Epidermal melanocyte (primary cell): ENCODE measurements around the gene ETS1.

Source experiments
- DNase-seq: peaks from one replicate; pipeline ENCODE4 v3.0.0; 2011; ENCODE audit warnings: low spot score; ENCODE audit not compliant: insufficient read length

The ETS1 gene, protein sequence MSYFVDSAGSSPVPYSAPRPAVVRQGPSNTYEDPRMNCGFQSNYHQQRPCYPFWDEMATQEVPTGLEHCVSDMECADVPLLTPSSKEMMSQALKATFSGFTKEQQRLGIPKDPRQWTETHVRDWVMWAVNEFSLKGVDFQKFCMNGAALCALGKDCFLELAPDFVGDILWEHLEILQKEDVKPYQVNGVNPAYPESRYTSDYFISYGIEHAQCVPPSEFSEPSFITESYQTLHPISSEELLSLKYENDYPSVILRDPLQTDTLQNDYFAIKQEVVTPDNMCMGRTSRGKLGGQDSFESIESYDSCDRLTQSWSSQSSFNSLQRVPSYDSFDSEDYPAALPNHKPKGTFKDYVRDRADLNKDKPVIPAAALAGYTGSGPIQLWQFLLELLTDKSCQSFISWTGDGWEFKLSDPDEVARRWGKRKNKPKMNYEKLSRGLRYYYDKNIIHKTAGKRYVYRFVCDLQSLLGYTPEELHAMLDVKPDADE

DNA sequence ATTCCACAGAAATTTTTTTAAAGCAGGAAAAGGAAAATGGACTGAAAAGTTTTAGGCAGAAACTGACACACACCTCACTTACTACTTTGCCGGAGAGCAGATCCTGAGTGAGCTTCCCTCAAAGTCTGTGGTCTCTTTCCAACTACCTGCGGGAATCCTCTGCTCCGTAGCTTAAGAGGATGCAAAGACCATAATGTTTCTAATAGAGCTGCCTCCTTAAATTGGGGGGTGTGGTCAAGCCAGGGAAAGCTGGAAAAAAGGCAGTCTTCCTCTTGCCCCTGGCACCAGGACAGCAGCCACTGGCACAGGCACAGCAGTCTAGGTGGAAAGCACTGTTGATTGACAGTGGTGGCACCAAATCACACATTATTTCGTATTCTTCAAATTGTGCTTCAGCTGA is at the start of gene ETS1:
TSS of gene ETS1 (minus strand) at position 144 of the 400 bp plus-strand sequence. CDS start 14,428 bp downstream, outside the sequence.
- no peak for DNase-seq

DNA sequence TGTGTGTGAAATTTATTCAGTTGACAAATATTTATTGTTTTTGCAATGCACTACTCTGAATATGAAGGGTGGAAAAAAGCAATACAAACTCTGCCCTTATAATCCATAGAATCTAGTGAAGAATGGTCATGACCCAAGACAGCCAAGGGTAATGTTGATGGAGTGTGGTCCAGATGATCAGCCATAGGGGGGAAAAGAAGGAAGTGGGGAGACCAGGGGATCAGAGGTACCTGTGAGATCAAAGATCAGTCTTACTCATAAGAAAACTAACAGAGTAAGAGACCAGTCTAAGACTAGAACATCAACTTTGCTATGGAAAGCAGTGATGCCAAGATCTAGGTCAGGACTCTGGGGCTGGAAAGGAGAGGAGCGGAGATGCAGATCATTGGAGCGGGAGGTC is 47.0 kb upstream of the ETS1 start:
- no peak for DNase-seq

GRCh38 chr11:128633384-128633965 is 46.1 kb upstream of the ETS1 start:
- no peak for DNase-seq

DNA sequence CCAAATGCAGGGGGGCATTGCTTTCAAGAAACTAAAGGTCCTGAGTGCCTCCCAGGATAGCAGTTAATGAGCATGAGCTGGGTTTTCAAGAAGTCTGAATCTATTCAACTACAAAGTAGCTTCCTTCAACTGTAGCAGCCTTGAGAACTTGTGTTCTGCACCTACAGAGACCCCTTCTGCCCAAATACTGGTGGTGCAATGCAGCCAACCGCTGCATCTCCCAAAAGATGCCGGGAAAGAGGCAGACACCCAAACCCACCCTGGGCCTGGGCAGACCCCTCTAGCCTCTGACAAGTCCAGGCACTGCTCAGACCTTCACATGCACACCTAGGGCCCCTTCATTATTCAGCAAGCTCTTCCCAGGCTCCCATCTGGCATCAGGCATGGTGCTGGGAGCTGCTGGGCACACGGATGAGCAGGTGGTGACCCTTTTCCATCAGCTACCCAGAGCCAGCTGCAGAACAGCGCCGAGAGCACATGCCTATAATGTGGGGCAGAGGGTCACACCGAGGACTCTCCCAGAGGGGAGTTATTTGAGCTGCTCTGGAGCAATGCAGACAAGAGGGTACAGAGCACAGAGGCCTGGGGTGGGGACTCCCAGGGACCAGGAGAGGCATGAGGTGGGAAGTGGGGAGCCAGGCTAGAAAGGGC is 44.9 kb upstream of the ETS1 start:
- peak; percentile 62 for DNase-seq

DNA sequence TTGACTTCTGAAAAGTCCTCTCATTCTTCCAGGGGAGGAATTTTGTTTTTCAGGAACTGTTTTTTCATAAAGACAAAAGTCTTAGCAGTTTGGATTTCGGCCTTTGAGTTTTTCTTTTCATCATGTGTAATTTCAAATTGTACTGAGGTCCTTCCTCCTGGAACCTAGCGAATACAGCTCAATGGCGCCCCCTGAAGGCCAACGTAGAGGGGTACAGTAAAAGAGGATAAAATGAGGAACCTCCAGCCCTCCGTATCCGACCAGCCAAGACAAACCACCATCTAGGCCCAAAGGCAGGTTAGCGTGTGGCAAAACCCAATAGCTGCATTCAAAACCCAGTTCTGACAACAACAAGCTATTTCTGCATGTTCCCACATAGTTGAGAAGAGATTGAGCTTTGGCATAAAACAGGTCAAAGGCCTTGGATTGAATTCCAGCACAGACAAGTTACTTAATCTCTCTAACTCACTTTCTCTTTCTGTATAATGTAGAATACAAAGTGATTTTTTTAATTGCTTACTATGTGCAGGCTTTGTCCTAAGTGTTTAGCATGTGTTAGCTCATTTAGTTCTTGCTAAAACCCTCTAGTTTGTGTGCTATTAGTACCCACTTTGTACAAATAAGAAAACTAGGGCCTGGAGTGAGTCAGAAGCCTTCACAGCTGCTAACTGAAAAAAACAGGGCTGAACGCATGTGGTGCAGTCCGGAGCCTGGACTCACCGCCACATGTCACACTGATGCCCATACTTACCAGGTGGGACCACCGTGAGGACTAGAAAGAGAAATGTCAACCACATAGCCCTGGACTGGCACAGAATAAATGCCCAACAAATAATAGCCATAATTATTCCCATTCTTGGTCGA is 43.2 kb upstream of the ETS1 start:
- DNase-seq = peak; percentile 60

GRCh38 chr11:128629516-128630106 is 42.3 kb upstream of the ETS1 start:
- no peak for DNase-seq

DNA sequence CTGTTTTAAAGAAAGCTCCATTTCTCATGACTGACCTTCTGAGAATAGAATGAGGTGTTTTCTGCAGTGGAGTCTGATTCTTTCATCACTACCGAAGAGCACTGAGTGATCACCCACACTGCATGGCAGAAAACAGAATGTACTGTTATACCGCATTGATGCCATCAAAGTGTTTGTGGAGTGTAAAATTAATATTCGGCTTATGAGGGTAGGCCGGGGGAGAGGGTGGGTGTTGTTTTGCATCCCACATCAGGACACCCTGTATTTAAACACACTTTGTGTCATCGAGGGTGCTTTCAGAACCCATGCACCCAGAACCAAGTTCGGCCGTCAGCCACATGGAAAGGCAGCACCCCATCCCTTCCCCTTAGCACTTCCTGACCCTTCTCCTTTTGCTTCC is 41.3 kb upstream of the ETS1 start:
- no peak for DNase-seq

GRCh38 chr11:128628325-128628673 is 40.9 kb upstream of the ETS1 start:
- no peak for DNase-seq

DNA sequence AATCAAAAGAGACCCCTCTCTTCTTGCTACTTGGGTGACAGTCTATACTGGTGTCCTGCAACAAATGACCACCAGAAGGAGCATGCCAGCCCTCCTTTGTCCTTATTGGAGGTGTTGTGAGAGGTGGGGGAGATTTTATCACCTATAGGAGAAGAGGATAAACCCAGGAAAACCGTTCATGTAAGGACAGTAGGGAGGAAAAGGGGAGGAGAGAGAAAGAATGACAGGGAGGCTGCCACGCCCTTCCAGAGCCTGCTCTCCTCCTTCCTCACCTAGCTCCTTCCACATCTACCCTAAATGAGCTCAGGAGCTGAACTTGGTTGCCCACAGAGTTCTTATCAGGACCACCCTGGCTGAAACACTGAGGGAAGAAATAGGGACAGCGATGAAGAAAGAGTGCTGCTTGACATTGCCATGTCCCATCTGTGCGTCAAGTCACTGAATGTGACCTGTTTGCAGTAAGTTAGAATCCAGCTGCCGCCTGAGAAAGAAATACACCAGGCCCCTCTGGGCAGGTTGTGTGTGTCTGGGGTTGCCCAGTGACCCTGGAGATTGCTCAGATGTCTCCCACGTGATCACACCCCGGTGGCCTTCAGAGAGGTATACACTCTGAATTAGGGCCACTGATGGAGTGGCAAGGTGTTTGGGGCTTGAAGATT is 40.4 kb upstream of the ETS1 start:
- no peak for DNase-seq

DNA sequence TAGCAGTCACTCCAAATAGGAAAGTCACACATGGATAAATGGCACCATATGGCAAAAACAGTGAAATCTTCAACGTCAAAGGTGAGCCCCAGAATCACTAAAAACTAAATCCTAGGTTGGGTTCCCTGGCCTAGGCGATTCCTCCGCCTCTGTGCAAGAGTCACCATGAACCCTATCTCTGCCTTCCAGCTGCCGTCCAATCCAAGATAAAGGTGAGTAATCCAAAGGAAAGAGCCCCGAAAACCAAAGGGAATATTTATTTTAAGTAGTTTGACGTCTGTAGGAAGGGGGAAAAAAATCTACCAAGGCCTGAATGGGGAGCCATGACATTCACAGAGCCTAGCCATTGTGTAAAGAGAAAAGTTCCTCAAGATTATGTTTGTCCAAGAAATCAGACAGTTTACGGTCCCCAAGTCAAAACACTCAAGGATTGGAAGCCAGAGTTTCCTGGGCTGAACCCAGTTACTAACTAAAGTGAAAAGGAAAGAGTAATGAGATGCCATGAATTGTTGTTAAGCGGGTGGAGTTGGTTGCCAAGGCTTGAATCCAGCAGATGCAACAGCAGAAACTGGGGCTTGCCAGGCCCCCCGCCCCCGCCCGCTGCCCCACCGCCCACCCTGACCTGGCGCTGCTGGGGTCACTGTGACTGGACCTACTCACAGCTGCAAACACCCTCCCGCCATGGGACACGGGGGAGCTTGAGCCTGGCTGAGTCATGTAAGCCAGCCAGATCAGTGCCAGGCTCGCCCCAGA is 39.7 kb upstream of the ETS1 start:
- no peak for DNase-seq

GRCh38 chr11:128625746-128626145 is 38.4 kb upstream of the ETS1 start:
- DNase-seq = no peak

- DNase-seq = no peak
Observed at GRCh38 chr11:128625326-128625725, 38.0 kb upstream of the ETS1 start.

GRCh38 chr11:128624269-128625175 is 37.2 kb upstream of the ETS1 start:
- no peak for DNase-seq

DNA sequence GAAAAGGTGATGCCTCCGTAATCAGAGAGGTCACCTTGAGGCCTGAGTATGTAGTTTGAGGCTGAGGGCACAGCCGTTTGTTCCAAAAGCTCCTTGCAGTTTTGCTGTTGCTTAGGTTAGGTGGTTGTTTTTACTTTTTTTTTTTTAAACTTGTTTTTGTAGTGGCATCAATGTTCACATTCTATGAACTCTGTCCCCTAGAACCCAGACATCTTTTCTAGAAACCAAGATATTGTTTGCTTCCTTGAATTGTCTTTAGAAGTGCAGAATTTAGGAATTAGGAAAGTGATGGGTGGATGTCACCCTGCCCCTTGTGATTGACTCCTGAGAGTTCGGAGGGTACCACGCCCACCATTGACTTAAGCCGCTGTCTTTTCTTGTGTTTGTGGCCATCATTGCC is 35.7 kb upstream of the ETS1 start:
- DNase-seq = no peak

DNA sequence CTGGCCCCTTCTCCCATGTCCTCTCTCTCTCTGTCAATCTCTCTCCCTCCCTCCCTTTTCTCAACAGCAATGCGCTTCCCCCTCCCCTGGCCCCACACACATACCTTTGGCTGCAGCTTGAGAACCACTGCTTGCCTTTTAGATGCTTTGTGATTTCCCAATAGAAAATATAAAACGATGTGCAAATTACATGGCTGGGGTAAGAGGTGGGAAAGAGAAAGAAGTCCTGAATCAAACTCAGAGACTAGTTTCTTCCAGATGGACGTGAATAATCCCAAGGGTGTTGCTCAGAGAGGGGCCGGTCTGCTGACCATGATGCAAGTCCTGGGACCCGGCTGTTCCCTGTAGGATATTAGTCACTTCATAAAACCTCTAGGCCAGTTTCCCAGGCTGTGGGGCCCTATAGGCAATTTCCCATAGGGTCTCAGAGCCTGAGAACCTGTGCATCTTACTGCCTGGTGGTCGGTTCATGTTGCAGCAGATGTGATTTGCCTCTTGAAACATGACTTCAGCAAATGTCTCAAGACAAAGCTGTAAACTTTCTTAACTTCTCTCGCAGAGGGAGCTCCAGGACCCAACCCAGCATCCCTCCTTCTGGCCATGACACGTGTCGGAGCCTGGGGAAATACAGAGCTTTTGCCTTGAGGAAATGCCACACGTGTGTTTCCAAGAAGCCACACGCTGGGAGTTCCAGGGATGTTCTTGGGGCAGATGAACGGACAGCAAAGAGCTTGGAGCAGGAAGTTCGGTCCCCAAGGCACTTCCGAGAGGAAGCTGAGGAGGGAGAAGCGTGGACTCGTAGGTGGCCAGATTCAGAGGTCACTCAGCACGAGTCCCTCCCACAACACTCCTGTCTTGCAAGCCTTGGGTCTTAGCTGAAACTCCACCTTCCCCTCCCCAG is 34.5 kb upstream of the ETS1 start:
- peak; percentile 63 for DNase-seq

GRCh38 chr11:128620309-128621100 is 33.1 kb upstream of the ETS1 start:
- DNase-seq = no peak
